Stimulated activated CD8-positive, alpha-beta memory T cell treated with anti-CD3 and anti-CD28 coated beads, Interleukin-15, amount 100 ng/mL, for 48 hours (primary cell): ENCODE results near the gene CCNT1.
A peak's percentile ranks its signal among the peaks of the same experiment; 100 is the strongest.
"Not testable (repeated sequence)": the region's sequence is repeated elsewhere in the genome, so short reads cannot be mapped to it uniquely, and the experiment has no call there.

ENCODE experiments used
- DNase-seq, 2 donors: peaks; one replicate each; pipeline ENCODE4 v3.0.0-alpha.2; 2020; ENCODE audit warnings: low read depth in 2 of 2

The CCNT1 gene

DNA sequence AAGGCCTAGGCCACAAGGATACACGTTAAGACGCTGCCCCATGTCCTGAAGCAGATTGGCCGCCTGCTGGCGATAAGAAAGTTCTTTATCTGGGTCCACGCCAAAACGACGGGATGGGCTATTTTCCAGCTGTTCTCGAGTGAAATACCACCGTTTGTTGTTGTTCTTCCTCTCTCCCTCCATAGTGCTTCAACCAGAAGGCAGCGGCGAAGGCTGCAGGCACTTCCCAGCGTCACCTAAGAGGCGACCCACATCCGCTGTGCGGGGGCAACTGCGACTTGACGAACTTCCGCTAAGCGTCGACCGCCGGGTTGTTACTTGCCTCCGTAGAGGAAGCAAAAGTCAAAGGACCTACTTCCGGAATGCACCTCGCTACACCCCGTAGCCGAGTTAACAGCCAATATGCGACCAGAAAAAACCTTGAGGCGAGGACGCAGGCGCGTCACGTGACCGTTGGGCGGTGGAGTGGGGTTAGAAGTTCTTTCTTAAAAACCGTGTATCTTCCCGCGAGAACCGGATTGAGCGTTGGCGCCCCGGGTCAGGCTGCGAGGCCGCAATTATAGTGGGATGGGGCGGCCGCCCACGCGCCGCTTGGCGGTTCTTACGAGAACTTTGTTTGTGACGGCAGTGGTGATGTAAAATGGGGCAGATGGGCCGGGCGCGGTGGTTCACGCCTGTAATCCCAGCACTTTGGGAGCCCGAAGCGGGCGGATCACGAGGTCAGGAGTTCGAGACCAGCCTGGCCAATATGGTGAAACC, at the start of gene CCNT1:
CCNT1 (minus strand) TSS at position 215 of the 759 bp plus-strand sequence; CDS start at position 183, 32 bp downstream.
- DNase-seq = peak; percentile 99 to 100

DNA sequence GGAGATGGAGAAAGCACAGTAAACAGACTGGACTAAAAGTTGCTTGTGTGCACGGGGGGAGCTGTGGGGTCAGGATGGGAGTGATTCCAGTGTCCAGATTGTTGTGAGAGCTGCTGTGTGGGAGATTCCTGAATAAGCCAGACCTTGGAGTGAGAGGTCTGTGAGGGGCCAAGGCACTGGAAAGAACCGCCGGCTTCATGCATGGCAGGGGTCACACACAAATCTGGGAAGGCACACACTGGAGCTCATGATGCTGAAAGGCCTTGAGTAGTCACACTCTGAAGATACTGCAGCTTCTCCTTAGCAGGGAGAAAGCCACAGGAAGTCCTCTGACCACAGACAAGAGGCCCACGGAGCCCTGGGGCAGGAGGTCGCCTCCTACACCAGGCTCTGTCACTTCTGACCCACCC, 49.3 kb upstream of the CCNT1 start:
- peak; percentile 15 to 22 for DNase-seq

DNA sequence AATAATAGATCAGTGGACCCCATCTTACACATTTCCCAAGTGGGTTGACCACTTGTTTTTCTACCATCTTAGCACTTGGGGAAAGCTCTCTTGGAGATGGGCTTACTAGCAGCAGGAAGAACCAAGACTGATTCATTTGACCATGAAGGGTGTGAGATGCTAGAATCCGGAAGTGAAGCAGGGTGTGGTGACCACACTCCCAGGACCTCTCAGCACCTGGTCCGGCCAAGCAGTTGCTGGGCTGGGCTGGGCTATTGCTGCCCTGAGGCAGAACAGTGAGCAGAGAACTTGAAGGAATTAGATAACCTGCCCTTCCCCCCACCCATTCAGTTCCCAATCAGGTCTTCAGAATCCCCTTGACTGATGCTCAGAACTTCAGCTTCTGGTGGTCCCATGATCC, 48.0 kb upstream of the CCNT1 start:
- DNase-seq = no peak

DNA sequence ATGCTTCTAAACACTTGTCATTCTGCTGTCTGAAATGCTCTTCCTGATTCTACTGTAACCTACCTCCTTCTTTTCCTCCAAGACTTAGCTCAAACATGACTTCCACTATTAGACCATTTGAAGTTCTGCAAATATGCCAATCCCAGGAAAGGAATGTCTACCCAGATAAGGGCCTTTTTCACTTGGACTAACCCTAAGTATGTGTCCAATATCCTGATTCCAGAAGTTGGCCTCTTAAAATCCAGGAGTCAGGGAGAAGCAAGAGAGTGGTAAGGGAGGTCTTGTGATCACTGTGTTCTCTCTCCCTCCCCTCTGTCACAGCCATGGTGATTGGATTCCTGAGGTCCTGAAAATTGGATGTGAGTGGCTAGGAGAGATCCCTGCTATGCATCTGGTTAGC, 42.2 kb upstream of the CCNT1 start:
- no peak for DNase-seq

DNA sequence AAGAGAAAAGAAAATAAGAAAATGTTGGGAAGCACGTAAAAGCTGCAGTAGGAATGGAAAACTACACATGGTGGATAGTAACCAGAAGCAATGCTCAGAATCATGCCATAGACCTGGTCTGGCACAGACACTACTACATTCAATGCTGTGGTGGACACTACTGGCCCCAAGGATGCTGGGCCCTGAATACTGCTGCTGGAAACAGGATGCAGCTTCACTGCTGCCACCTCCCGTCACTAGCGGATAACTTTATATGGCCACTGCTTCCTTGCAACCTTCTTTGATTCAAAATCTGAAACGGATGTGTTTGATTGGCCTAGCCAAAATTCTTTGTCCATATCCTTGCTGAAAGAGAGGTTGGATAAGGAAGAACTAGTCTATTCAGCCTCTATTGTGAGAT, 41.7 kb upstream of the CCNT1 start:
- DNase-seq = no peak

DNA sequence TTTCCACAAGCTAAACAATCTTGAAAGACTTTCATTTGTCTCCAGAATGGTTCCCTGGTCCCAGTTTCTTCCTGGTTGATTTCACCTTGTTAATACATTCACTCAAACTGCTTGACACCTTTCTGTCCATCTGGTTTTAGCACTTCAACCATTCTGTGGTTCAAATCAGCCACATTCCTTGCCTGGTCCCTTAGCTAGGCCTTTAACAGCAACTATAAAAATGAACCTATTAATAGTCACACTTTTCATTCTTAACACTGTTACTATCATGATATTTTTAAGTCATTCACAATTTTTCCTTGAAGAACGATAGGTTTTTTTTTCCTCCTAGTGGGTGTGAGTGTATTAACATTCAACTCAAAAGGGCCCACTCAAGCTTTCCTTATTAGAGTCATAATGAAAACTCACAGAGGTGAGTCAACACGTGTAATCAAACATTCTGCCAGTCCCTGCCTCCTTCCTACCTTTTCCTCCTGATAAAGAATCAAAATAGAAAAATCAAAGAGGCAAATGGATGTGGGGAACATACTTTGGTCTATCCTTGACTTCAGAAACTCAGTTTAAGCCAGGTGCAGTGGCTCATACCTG, 34.4 kb upstream of the CCNT1 start:
- DNase-seq = no peak

DNA sequence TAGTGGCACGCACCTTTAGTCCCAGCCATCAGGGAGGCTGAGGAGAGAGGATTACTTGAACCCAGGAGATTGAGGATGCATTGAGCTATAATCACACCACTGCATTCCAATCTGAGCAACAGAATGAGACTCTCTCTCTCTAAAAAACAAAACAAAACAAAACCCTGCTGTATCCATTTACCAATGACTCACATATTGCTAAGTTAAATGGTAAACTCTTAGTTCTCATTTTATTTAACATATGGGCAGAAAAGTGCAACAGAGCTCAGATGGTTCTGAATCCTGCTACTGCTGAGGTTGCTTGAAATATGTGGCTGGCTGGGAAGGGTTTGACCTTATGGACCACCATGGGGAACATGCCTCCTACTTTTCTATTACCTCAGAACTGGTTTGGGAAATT, 33.7 kb upstream of the CCNT1 start:
- no peak for DNase-seq

DNA sequence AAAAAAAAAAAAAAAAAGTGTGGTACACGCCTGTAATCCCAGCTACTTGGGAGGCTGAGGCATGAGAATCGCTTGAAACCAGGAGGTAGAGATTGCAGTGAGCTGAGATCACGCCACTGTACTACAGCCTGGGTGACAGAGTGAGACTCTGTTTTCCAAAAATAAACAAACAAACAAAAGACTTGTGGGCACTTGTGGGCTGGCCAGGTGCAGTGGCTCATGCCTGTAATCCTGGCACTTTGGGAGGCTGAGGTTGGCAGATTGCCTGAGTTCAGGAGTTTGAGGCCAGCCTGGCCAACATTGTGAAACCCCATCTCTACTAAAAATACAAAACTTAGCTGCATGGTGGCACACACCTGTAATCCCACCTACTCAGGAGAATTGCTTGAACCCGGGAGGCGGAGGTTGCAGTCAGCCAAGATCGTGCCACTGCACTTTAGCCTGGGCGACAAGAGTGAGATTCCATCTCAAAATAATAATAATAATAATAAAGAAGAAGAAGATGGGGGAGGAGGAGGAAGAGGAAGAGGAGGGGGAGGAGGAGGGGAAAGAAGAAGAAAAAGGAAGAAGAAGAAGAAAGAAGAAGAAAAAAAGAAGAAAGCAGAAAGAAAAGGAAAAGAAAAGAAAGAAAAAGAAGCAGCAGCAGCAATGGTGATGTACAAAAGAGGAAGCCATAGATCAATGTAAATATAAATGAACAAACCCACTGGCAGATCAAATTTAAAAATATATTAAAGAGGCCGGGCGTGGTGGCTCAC, 27.9 kb upstream of the CCNT1 start:
- DNase-seq = no peak

DNA sequence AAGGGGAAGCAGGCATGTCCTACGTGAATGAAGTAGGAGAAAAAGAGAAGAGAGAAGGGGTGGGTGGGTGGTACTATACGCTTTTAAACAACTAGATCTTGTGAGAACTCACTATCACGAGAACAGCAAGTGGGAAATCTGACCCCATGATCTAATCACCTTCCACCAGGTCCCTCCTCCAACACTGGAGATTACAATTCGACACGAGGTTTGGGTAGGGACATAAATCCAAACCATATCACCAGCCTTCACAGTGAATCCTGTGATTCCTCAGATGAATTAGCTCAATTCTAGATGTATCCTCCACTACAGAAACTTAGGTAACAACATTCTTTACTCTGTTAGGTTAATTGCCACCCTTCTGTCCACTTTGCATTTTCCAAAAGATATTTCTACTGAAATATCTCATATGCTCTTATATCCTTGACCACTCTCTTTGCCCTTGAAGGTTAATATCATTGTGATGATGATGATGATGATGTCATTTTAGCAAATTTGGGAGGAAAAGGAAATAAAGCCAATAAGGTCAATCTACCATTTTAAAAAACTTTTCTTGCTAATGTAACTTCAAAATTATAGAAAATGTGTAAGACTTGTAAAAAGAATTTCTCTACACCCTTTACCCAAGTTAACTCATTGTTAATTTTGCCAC, 23.2 kb upstream of the CCNT1 start:
- no peak for DNase-seq

DNA sequence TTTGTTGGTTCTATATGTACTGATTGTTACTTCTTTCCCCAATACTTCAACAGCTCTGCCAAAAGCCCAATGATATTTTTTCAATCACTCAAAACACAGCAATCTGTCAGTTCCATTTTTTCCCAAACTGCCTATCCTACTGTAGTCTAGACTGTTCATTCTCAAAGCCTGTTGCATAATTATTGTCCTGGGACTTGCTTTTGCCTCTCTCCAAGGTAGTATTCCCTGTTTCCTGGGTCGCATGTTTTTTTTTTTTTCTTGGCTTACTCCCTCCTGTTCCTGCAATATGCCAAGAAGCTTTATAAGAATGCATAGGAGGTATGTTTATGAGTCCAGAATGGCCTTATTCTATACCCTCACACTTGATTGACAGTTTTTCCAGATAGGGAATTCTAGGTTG, 19.9 kb upstream of the CCNT1 start:
- no peak for DNase-seq

DNA sequence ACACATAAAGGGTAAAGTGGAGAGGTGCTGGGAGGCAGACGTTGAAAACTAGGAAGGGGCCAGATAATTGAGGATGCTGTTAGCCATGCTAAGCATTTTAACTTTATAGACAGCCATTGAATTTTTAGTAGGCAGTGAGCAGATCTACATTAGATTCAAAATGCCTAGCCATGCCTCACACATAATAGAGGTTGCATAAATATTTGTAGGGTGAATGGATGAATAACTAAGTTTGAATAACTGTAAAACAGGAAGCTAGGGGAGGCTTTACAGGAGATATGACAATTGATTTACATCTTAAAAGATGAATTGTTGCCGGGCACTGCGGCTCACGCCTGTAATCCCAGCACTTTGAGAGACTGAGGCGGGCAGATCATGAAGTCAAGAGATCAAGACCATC, 12.3 kb upstream of the CCNT1 start:
- no peak for DNase-seq

DNA sequence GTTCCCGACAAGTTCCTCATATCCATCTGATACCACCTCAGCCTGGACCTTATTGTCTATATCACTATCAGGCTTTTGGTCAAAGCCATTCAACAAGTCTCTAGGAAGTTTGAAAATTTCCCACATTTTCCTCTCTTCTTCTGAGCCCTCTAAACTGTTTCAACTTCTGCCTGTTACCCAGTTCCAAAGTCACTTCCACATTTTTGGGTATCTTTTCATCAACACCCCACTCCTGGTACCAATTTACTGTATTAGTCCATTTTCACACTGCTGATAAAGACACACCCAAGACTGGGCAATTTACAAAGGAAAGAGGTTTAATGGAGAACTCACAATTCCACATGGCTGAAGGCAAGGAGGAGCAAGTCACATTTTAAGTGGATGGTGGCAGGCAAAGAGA, 4.2 kb upstream of the CCNT1 start:
- DNase-seq = not testable (repeated sequence)

DNA sequence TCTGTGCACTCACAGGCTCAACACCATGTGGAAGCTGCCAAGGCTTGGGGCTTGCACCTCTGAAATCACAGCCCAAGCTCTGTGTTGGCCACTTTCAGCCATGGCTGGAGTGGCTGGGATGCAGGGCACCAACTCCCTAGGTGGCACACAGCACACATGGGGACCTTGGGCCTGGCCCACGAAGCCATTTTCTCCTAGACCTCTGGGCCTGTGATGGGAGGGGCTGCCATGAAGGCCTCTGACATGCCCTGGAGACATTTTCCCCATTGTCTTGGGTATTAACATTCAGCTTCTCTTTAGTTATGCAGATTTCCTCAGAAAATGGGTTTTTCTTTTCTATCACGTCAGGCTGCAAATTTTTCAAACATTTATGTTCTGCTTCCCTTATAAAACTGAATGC, 3.7 kb upstream of the CCNT1 start:
- DNase-seq = not testable (repeated sequence)

DNA sequence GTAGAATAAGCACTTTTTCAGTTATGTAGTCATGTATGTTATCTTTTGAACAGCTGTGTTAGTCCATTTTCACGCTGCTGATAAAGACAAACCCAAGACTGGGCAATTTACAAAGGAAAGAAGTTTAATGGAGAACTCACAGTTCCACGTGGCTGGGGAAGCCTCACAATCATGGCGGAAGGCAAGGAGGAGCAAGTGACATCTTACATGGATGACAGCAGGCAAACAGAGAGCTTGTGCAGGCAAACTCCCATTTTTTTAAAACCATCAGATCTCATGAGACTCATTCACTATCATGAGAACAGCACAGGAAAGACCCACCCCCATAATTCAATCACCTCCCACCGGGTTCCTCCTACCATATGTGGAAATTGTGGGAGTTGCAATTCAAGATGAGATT, 2.5 kb upstream of the CCNT1 start:
- DNase-seq = not testable (repeated sequence)

DNA sequence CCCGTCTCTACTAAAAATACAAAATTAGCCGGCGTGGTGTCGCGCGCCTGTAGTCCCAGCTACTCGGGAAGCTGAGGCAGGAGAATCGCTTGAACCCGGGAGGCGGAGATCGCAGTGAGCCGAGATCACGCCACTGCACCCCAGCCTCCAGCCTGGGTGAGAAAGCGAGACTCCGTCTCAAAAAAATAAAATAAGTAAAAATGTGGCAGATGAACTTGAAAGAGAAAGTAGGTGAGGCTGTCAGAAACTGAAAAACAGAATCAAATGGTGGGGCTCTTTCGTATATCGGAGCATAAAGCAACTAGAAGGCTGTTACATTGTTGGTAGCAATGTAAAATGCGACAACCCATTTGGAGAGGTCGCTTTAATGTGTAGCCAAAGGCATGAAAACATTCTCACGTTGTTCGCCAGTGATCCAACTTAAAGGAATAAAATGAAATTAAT, 767 bp upstream of the CCNT1 start:
- DNase-seq = no peak

DNA sequence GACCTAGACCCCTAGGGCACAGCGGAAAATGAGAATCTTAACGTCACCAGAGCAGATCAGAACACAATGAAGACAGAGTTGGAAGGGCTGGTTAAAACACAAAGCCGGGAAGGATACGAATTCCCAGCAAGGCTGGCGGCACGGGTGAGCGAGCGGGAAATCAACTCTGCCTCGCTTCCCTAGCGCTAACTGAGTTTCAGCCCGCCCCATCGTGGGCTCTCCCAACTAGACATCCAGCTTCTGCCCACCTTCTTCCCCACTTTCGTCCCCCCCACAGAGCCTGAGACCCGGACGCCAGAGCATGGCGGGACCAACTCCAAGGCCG, 377 bp downstream of the CCNT1 start:
- no peak for DNase-seq

DNA sequence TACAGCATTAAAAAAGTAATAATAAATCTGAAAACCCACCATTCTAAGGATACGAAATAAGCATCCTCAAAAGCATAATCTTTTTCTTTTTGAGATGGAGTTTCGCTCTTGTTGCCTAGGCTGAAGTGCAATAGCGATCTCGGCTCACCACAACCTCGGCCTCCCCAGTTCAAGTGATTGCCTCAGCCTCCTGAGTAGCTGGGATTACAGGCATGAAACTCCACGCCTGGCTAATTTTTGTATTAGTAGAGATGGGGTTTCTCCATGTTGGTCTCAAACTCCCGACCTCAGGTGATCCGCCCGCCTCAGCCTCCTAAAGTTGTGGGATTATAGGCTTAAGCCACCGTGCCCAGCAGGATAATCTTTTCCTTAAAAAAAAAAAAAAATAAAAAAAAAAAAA, 4.3 kb downstream of the CCNT1 start:
- DNase-seq = no peak

DNA sequence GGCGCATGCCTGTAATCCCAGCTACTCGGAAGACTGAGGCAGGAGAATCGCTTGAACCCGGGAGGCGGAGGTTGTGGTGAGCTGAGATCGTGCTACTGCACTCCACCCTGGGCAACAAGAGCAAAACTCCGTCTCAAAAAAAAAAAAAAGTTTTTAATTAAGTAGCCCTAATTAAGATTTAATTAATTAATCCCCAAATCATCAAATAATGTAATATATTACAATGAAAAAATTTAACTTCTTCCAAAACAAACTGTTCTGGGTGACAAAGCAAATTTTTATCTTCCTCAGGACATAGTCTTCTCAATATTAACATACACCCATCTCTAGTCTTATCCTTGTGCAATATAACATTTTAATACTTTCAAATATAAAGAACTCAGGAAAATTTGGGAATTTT, 17.7 kb downstream of the CCNT1 start:
- not testable (repeated sequence) for DNase-seq

DNA sequence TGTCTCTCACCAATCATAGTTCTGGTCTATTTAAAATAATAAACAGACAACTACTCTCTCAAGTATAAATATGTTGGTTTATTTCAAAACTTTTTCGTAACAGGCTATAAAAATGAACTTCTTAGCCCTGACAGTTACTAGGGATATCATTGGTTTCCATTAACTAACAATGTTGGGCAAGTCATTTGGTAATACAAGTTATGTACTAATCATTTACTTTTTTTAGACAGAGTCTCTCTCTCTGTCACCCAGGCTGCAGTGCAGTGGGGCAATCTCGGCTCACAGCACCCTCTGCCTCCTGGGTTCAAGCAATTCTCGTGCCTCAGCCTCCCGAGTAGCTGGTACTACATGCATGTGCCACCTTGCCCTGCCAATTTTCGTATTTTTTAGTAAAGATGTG, 19.9 kb downstream of the CCNT1 start:
- no peak for DNase-seq

DNA sequence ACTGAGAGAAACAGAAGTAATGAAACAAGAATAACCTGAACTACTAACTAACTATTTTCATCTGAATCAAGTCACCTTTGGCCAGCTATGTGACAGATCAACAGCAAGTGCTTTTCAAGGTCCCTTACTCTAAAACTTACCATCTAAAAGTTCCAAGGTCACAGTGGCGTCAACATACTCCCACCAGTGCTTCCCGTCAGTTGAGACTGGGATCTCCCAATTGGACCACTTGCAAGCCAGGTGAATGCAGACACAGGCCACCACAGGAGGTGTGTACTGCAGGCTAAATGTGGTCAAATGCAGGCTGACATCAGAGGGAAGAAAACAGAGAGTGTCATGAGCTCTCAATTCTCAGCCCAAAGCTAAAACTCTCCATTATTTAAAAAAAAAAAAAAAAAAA, 20.6 kb downstream of the CCNT1 start:
- DNase-seq = no peak

DNA sequence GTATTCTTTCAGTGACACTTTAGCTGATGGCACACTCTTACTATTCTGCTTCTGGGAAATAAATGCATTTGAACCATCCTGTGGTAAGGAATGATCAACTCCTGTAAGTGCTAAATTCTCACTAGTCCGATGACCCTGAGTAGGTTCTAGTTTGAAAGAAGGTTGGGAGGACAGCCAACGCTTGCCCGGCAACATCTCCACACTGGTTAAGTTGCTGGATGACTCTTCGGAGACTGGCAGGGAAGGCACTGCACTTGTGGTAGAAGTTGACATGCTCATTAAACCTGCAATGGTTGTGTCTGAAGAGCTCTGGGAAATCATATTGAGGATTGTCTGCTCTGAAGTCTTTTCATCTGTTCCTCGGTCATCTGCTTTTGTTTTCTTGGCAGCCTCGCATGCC, 22.5 kb downstream of the CCNT1 start:
- no peak for DNase-seq

DNA sequence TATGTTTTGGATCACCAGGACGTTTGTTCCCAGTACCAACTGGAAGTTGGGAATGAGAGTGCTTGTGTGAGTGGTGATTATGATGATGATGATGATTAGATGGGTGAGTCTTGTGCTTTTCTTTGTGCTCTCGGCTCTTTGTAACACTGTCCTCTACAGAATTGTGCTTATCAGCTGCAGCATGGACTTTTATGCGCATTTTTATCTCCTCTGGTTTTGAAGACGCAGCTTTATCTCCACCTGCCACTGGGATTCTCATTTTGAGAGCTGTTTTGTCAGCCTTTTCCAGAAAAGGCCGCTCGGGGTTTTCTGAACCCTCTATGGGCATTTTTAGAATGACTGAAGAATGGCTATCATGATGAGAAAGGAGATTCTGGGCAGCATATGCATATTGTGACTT, 22.9 kb downstream of the CCNT1 start:
- DNase-seq = no peak
